Measurements from ENCODE around the gene PLIN1.
A peak's percentile ranks its signal among the peaks of the same experiment; 100 is the strongest.

Gene PLIN1

GRCh38 chr15:89654301-89654761 is 24.8 kb downstream of the PLIN1 start:
- Histone ChIP-seq H2AK5ac (ENCODE audit: low read depth, low read length) (peak overlapping the region; percentile 56), H3K4me2 (ENCODE audit: insufficient read depth, low read length, poor library complexity, severe bottlenecking) (peak overlapping the region; percentile 80), H3K9ac (ENCODE audit: low read depth, low read length, poor library complexity) (peak overlapping the region; percentile 96), H3K18ac (ENCODE audit: low read length) (no peak overlapping the region), H3K4ac (ENCODE audit: low read length) (no peak overlapping the region), H2BK12ac (ENCODE audit: low read length) (no peak overlapping the region), H3K4me1 (ENCODE audit: control insufficient read depth in 2 of 2, insufficient read depth in 1 of 2, low read depth in 1 of 2, low read length in 2 of 2) (peaks cover 2 to 5% of the 10 kb centered on the region in 2 donors), H3K27me3 (ENCODE audit: control insufficient read depth in 3 of 3, insufficient read depth in 3 of 3, low read depth in 1 of 3, low read length in 3 of 3) (peaks cover 0 to 6% (median 0%) of the 10 kb centered on the region in 3 experiments), H2BK120ac (ENCODE audit: low read depth, low read length) (no peak overlapping the region), H2BK15ac (ENCODE audit: low read length) (no peak overlapping the region), H3K14ac (ENCODE audit: low read length) (peak overlapping the region; percentile 31), H2BK5ac (ENCODE audit: low read length) (no peak overlapping the region), H4K91ac (ENCODE audit: low read depth, low read length, poor library complexity) (no peak overlapping the region), H2AFZ (ENCODE audit: low read length) (peak overlapping the region; percentile 99), H3K23ac (ENCODE audit: low read depth, low read length, poor library complexity) (peak overlapping the region; percentile 65), H3K79me1 (ENCODE audit: low read depth, low read length) (peaks cover 16% of the 10 kb centered on the region), H3K9me3 (replicated peaks in 1 of 2; ENCODE audit: control insufficient read depth in 2 of 2, insufficient read depth in 1 of 2, low read depth in 1 of 2, low read length in 2 of 2) (no peaks in the 10 kb centered on the region), H3K36me3 (replicated peaks in 1 of 2; ENCODE audit: control insufficient read depth in 2 of 2, insufficient read depth in 2 of 2, low read length in 2 of 2) (peaks cover 11 to 17% of the 10 kb centered on the region in 2 donors), H4K8ac (ENCODE audit: low read depth, low read length) (no peak overlapping the region), H3K27ac (replicated peaks; ENCODE audit: low read length) (no peak overlapping the region), H3K4me3 (ENCODE audit: low read length in 2 of 2) (peak overlapping the region; percentile 90 to 92)
- no CpG with 5 or more reads among the region's 14 CpGs for WGBS, 2 donors (ENCODE audit: extremely low coverage in 2 of 2, insufficient read length in 2 of 2, insufficient replicate concordance in 1 of 2)
- DNase-seq (ENCODE audit: low spot score) = no peak

- no CpG with 5 or more reads among the region's 2 CpGs for WGBS, 2 donors (ENCODE audit: extremely low coverage in 2 of 2, insufficient read length in 2 of 2, insufficient replicate concordance in 1 of 2)
- no peak overlapping the region for H2BK12ac ChIP-seq (ENCODE audit: low read length)
- no peak overlapping the region for H3K4ac ChIP-seq (ENCODE audit: low read length)
- peaks cover 2 to 5% of the 10 kb centered on the region in 2 donors for H3K4me1 ChIP-seq (ENCODE audit: control insufficient read depth in 2 of 2, insufficient read depth in 1 of 2, low read depth in 1 of 2, low read length in 2 of 2)
- no peak overlapping the region for H3K18ac ChIP-seq (ENCODE audit: low read length)
- H3K23ac ChIP-seq (ENCODE audit: low read depth, low read length, poor library complexity) = no peak overlapping the region
- no peak overlapping the region for H3K27ac ChIP-seq (replicated peaks; ENCODE audit: low read length)
- no peak overlapping the region for H2BK120ac ChIP-seq (ENCODE audit: low read depth, low read length)
- no peak overlapping the region for H3K9ac ChIP-seq (ENCODE audit: low read depth, low read length, poor library complexity)
- peaks cover 15 to 18% of the 10 kb centered on the region in 2 donors for H3K36me3 ChIP-seq (replicated peaks in 1 of 2; ENCODE audit: control insufficient read depth in 2 of 2, insufficient read depth in 2 of 2, low read length in 2 of 2)
- H2AFZ ChIP-seq (ENCODE audit: low read length) = no peak overlapping the region
- no peak overlapping the region for H3K14ac ChIP-seq (ENCODE audit: low read length)
- no peak overlapping the region for H3K4me3 ChIP-seq (ENCODE audit: low read length in 2 of 2)
- no peak overlapping the region for H3K4me2 ChIP-seq (ENCODE audit: insufficient read depth, low read length, poor library complexity, severe bottlenecking)
- H3K27me3 ChIP-seq (ENCODE audit: control insufficient read depth in 3 of 3, insufficient read depth in 3 of 3, low read depth in 1 of 3, low read length in 3 of 3) = peaks cover 0 to 6% (median 0%) of the 10 kb centered on the region in 3 experiments
- H3K79me1 ChIP-seq (ENCODE audit: low read depth, low read length) = peaks cover 18% of the 10 kb centered on the region
- H3K9me3 ChIP-seq (replicated peaks in 1 of 2; ENCODE audit: control insufficient read depth in 2 of 2, insufficient read depth in 1 of 2, low read depth in 1 of 2, low read length in 2 of 2) = no peaks in the 10 kb centered on the region
- no peak for DNase-seq (ENCODE audit: low spot score)
- no peak overlapping the region for H2AK5ac ChIP-seq (ENCODE audit: low read depth, low read length)
- no peak overlapping the region for H2BK5ac ChIP-seq (ENCODE audit: low read length)
- no peak overlapping the region for H4K91ac ChIP-seq (ENCODE audit: low read depth, low read length, poor library complexity)
- H4K8ac ChIP-seq (ENCODE audit: low read depth, low read length) = no peak overlapping the region
- H2BK15ac ChIP-seq (ENCODE audit: low read length) = no peak overlapping the region
These were observed 25.6 kb downstream of the PLIN1 start for GRCh38 chr15:89653578-89653977.

DNA sequence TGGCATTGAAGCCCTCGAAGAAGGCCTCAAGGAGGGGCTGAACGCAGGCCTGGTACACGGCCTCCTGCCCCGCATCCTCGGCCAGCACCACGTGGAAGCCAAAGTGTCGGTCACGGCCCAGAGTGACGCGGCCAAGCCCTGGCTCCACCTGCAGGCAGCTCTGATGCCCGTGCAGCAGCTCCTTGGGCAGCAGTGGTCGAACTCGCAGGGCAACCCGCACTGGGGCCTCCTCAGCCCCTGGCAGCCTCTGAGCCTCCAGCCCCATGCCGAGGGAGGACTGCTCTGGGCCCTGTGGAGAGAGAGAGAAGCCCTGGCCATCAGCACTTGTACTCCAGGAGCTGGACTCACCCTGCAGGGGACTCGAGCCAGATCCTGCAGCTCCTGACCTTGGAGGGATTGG is 26.5 kb downstream of the PLIN1 start:
- H2BK12ac ChIP-seq (ENCODE audit: low read length) = no peak overlapping the region
- peak overlapping the region; percentile 60 for H3K9ac ChIP-seq (ENCODE audit: low read depth, low read length, poor library complexity)
- no peak overlapping the region for H3K4ac ChIP-seq (ENCODE audit: low read length)
- H2BK15ac ChIP-seq (ENCODE audit: low read length) = no peak overlapping the region
- H3K36me3 ChIP-seq (replicated peaks in 1 of 2; ENCODE audit: control insufficient read depth in 2 of 2, insufficient read depth in 2 of 2, low read length in 2 of 2) = peaks cover 16 to 22% of the 10 kb centered on the region in 2 donors
- peak overlapping the region; percentile 75 for H2BK5ac ChIP-seq (ENCODE audit: low read length)
- peaks cover 0 to 6% (median 0%) of the 10 kb centered on the region in 3 experiments for H3K27me3 ChIP-seq (ENCODE audit: control insufficient read depth in 3 of 3, insufficient read depth in 3 of 3, low read depth in 1 of 3, low read length in 3 of 3)
- no peak overlapping the region for H2AFZ ChIP-seq (ENCODE audit: low read length)
- no peaks in the 10 kb centered on the region for H3K9me3 ChIP-seq (replicated peaks in 1 of 2; ENCODE audit: control insufficient read depth in 2 of 2, insufficient read depth in 1 of 2, low read depth in 1 of 2, low read length in 2 of 2)
- H3K18ac ChIP-seq (ENCODE audit: low read length) = no peak overlapping the region
- no peak overlapping the region for H3K23ac ChIP-seq (ENCODE audit: low read depth, low read length, poor library complexity)
- no peak overlapping the region for H3K27ac ChIP-seq (replicated peaks; ENCODE audit: low read length)
- no peak overlapping the region for H3K4me2 ChIP-seq (ENCODE audit: insufficient read depth, low read length, poor library complexity, severe bottlenecking)
- H3K4me3 ChIP-seq (ENCODE audit: low read length in 2 of 2) = no peak overlapping the region
- WGBS, 2 donors (ENCODE audit: extremely low coverage in 2 of 2, insufficient read length in 2 of 2, insufficient replicate concordance in 1 of 2) = no CpG with 5 or more reads among the region's 16 CpGs
- H3K4me1 ChIP-seq (ENCODE audit: control insufficient read depth in 2 of 2, insufficient read depth in 1 of 2, low read depth in 1 of 2, low read length in 2 of 2) = peaks cover 2 to 5% of the 10 kb centered on the region in 2 donors
- H3K79me1 ChIP-seq (ENCODE audit: low read depth, low read length) = peaks cover 18% of the 10 kb centered on the region
- no peak overlapping the region for H2AK5ac ChIP-seq (ENCODE audit: low read depth, low read length)
- H4K8ac ChIP-seq (ENCODE audit: low read depth, low read length) = peak overlapping the region; percentile 17
- no peak for DNase-seq (ENCODE audit: low spot score)
- no peak overlapping the region for H4K91ac ChIP-seq (ENCODE audit: low read depth, low read length, poor library complexity)
- H3K14ac ChIP-seq (ENCODE audit: low read length) = peak overlapping the region; percentile 71
- no peak overlapping the region for H2BK120ac ChIP-seq (ENCODE audit: low read depth, low read length)

DNA sequence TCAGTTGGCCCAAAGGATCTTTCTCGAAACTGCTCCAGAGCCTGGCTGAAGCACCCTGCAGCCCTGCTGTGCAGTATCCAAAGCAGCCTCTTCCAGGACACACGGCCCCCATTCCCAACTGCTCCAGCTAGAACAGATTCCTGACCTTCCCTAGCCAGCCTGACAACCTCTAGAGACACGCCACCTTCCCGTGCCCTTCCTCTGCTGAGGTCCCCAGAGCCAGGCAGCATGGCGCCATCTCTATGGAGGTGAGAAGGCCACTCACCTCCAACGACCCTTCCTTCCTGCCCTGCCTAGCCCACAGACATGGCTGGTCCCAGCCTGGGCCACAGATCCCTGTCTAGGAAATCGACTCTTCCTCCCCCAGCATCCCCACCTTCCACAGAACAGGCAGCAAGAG is 27.0 kb downstream of the PLIN1 start:
- WGBS, 2 donors (ENCODE audit: extremely low coverage in 2 of 2, insufficient read length in 2 of 2, insufficient replicate concordance in 1 of 2) = no CpG with 5 or more reads among the region's 7 CpGs
- no peak overlapping the region for H2BK5ac ChIP-seq (ENCODE audit: low read length)
- H2BK120ac ChIP-seq (ENCODE audit: low read depth, low read length) = no peak overlapping the region
- peaks cover 18% of the 10 kb centered on the region for H3K79me1 ChIP-seq (ENCODE audit: low read depth, low read length)
- no peak overlapping the region for H3K9ac ChIP-seq (ENCODE audit: low read depth, low read length, poor library complexity)
- peak overlapping the region in 1 of 2 donors; percentile 9 for H3K4me3 ChIP-seq (ENCODE audit: low read length in 2 of 2)
- no peak overlapping the region for H2AFZ ChIP-seq (ENCODE audit: low read length)
- H2BK12ac ChIP-seq (ENCODE audit: low read length) = no peak overlapping the region
- no peak overlapping the region for H3K14ac ChIP-seq (ENCODE audit: low read length)
- peaks cover 0 to 6% (median 0%) of the 10 kb centered on the region in 3 experiments for H3K27me3 ChIP-seq (ENCODE audit: control insufficient read depth in 3 of 3, insufficient read depth in 3 of 3, low read depth in 1 of 3, low read length in 3 of 3)
- peaks cover 16 to 23% of the 10 kb centered on the region in 2 donors for H3K36me3 ChIP-seq (replicated peaks in 1 of 2; ENCODE audit: control insufficient read depth in 2 of 2, insufficient read depth in 2 of 2, low read length in 2 of 2)
- no peak overlapping the region for H2BK15ac ChIP-seq (ENCODE audit: low read length)
- no peak overlapping the region for H3K4ac ChIP-seq (ENCODE audit: low read length)
- H4K8ac ChIP-seq (ENCODE audit: low read depth, low read length) = no peak overlapping the region
- H2AK5ac ChIP-seq (ENCODE audit: low read depth, low read length) = no peak overlapping the region
- no peak for DNase-seq (ENCODE audit: low spot score)
- no peak overlapping the region for H3K23ac ChIP-seq (ENCODE audit: low read depth, low read length, poor library complexity)
- no peak overlapping the region for H3K27ac ChIP-seq (replicated peaks; ENCODE audit: low read length)
- no peaks in the 10 kb centered on the region for H3K9me3 ChIP-seq (replicated peaks in 1 of 2; ENCODE audit: control insufficient read depth in 2 of 2, insufficient read depth in 1 of 2, low read depth in 1 of 2, low read length in 2 of 2)
- H3K4me2 ChIP-seq (ENCODE audit: insufficient read depth, low read length, poor library complexity, severe bottlenecking) = no peak overlapping the region
- no peak overlapping the region for H3K18ac ChIP-seq (ENCODE audit: low read length)
- no peak overlapping the region for H4K91ac ChIP-seq (ENCODE audit: low read depth, low read length, poor library complexity)
- H3K4me1 ChIP-seq (ENCODE audit: control insufficient read depth in 2 of 2, insufficient read depth in 1 of 2, low read depth in 1 of 2, low read length in 2 of 2) = peaks cover 2 to 6% of the 10 kb centered on the region in 2 donors
